GM12878 (cell line): ENCODE results near the gene CPA2. TPM values are rescaled to one million over a fixed set of nuclear protein-coding genes. Genes with fewer than 3 reads are reported as not detected.

Experiments
- ATAC-seq: fragments of 200-7000 bp; cut with Tn5 transposase; 3 replicates; pipeline ENCODE4 v1.9.1; 2020; ENCODE audit warnings: mild to moderate bottlenecking, moderate library complexity
- BruUV-seq: library from RNA; stranded (reverse); fragments of 400-500 nt; replicated peaks from 2 replicates; lab custom pipeline; 2021; lab: Mats Ljungman, UMichigan
- CTCF ChIA-PET: fragments of 300-600 bp; sonication (Branson Sonifier 250); formaldehyde crosslinking; extraction: SDS; loops from one replicate; lab custom pipeline; 2021; ENCODE audit warnings: inconsistent platforms; lab: Yijun Ruan, JAX
- POLR2A ChIA-PET: fragments of 350-600 bp; formaldehyde crosslinking; extraction: SDS; loops from one replicate; lab custom pipeline; 2021; ENCODE audit warnings: inconsistent platforms; lab: Charles Lee
- RAD21 ChIA-PET: fragments of 300-600 bp; sonication (Branson Sonifier 250); formaldehyde crosslinking; loops from one replicate; lab custom pipeline; 2023; ENCODE audit warnings: antibody characterized with exemption; ENCODE audit not compliant: unreplicated experiment; lab: Charles Lee
- SMC1A ChIA-PET: fragments of 300-600 bp; sonication (Branson Sonifier 250); formaldehyde crosslinking; loops from one replicate; lab custom pipeline; 2023; ENCODE audit not compliant: unreplicated experiment, uncharacterized antibody; lab: Charles Lee
- DNase-seq: peaks from one replicate; pipeline ENCODE4 v3.0.0-alpha.2; 2011; ENCODE audit warnings: low read depth, low spot score
- FAIRE-seq: peaks from 3 replicates; lab custom pipeline; 2011; peaks lifted over from hg19 to GRCh38; lab: Jason Lieb, UNC
- H2AFZ ChIP-seq: 2 replicates; pipeline ENCODE4 v1.6.0; 2011; ENCODE audit warnings: low read depth, low read length, control low read depth; ENCODE audit not compliant: control insufficient read depth
- H3K27ac ChIP-seq: 2 replicates; pipeline ENCODE4 v1.5.1; 2011; ENCODE audit warnings: control low read depth; ENCODE audit not compliant: control insufficient read depth, insufficient read depth
- H3K27me3 ChIP-seq, 2 experiments: replicated peaks in 1 of 2; 2 replicates each; pipeline versions ENCODE4 v1.6.0 to v1.6.1; 2011; ENCODE audit warnings: low read length in 1 of 2; ENCODE audit not compliant: control insufficient read depth in 2 of 2, insufficient read depth in 2 of 2
- H3K36me3 ChIP-seq, 2 experiments: 2 replicates each; pipeline ENCODE4 v1.5.1; 2011; ENCODE audit warnings: low read length in 1 of 2; ENCODE audit not compliant: control insufficient read depth in 2 of 2, insufficient read depth in 2 of 2
- H3K4me1 ChIP-seq: 2 replicates; pipeline ENCODE4 v1.6.1; 2011; ENCODE audit warnings: mild to moderate bottlenecking, low read length, moderate library complexity, mixed read lengths; ENCODE audit not compliant: control insufficient read depth, insufficient read depth
- H3K4me2 ChIP-seq: 2 replicates; pipeline ENCODE4 v1.6.0; 2011; ENCODE audit warnings: control low read depth; ENCODE audit not compliant: control insufficient read depth, insufficient read depth
- H3K4me3 ChIP-seq: fragments of 200-600 bp; sonication (generic); 2 replicates; pipeline ENCODE4 v1.5.1; 2016
- H3K79me2 ChIP-seq: 2 replicates; pipeline ENCODE4 v1.6.0; 2011; ENCODE audit warnings: low read length; ENCODE audit not compliant: control insufficient read depth, insufficient read depth
- H3K9ac ChIP-seq: 2 replicates; pipeline ENCODE4 v1.8.0; 2011; ENCODE audit warnings: low read length, control low read depth, mixed read lengths; ENCODE audit not compliant: control insufficient read depth, insufficient read depth
- H3K9me3 ChIP-seq: replicated peaks from 3 replicates; pipeline ENCODE4 v1.5.1; 2011; ENCODE audit warnings: mild to moderate bottlenecking, low read length; ENCODE audit not compliant: control insufficient read depth, insufficient read depth
- H4K20me1 ChIP-seq: 2 replicates; pipeline ENCODE4 v1.6.0; 2011; ENCODE audit not compliant: control insufficient read depth, insufficient read depth
- ASH2L ChIP-seq: fragments of 300-600, 200-600 bp; sonication (generic); IDR thresholded peaks from 2 replicates; pipeline ENCODE4 v1.6.1; 2017; ENCODE audit warnings: low read depth, mild to moderate bottlenecking, borderline replicate concordance
- CBX3 ChIP-seq: fragments of 200-600 bp; sonication (generic); IDR thresholded peaks from 2 replicates; pipeline ENCODE4 v1.6.1; 2016; ENCODE audit warnings: low read depth, borderline replicate concordance
- CHD4 ChIP-seq: fragments of 200-600 bp; sonication (generic); IDR thresholded peaks from 2 replicates; pipeline ENCODE4 v1.6.1; 2016; ENCODE audit warnings: mild to moderate bottlenecking
- E2F8 ChIP-seq: fragments of 450-650 bp; IDR thresholded peaks from 2 replicates; pipeline ENCODE4 v1.6.1; 2018; ENCODE audit warnings: mild to moderate bottlenecking, low read depth, moderate library complexity; ENCODE audit not compliant: partially characterized antibody
- HCFC1 ChIP-seq: fragments of 150-350 bp; IDR thresholded peaks from 2 replicates; pipeline ENCODE4 v1.6.1; 2014; ENCODE audit warnings: low read length
- HDAC2 ChIP-seq: fragments of 200-600 bp; sonication (generic); IDR thresholded peaks from 2 replicates; pipeline ENCODE4 v1.6.1; 2017
- HDGF ChIP-seq: fragments of 450-650 bp; IDR thresholded peaks from 2 replicates; pipeline ENCODE4 v1.6.1; 2016; ENCODE audit warnings: antibody characterized with exemption
- NR2C2 ChIP-seq: IDR thresholded peaks from 2 replicates; pipeline ENCODE4 v1.6.1; 2011; ENCODE audit warnings: borderline replicate concordance, low read depth; ENCODE audit not compliant: control insufficient read depth, insufficient read length
- SRF ChIP-seq, 2 experiments: IDR thresholded peaks; 2 replicates each; pipeline ENCODE4 v1.6.1; 2011; ENCODE audit warnings: low read depth in 2 of 2, low read length in 2 of 2, mild to moderate bottlenecking in 1 of 2, moderate library complexity in 1 of 2
- TAF1 ChIP-seq: IDR thresholded peaks from 2 replicates; pipeline ENCODE4 v1.6.1; 2011; ENCODE audit warnings: mild to moderate bottlenecking, low read depth, low read length, borderline replicate concordance
- USF1 ChIP-seq: IDR thresholded peaks from 2 replicates; pipeline ENCODE4 v1.6.1; 2011; ENCODE audit warnings: borderline replicate concordance, low read depth, mild to moderate bottlenecking, moderate library complexity, mixed read lengths, low read length; ENCODE audit not compliant: insufficient read depth; ENCODE audit errors: extremely low read length
- YBX1 ChIP-seq: fragments of 450-650 bp; IDR thresholded peaks from 2 replicates; pipeline ENCODE4 v1.6.1; 2016; ENCODE audit warnings: antibody characterized with exemption
- WGBS: methylation state at CpG from one replicate; pipeline ENCODE4 v1.1.6; 2016; ENCODE audit warnings: low lambda C conversion rate; ENCODE audit not compliant: insufficient replicate concordance, insufficient coverage; ENCODE audit errors: missing lambda C conversion rate; 5-methylcytosine and 5-hydroxymethylcytosine counted together
- in situ Hi-C: fragments of 300-500 bp; cut with MboI; formaldehyde crosslinking; loops from 9 replicates; pipeline ENCODE4 v1.14.3; 2018; ENCODE audit warnings: mixed read lengths
- intact Hi-C: fragments of 100-400 bp; cut with micrococcal nuclease; formaldehyde crosslinking; loops from one replicate; pipeline ENCODE4 v1.14.2; 2022; ENCODE audit not compliant: unreplicated experiment
- polyA plus RNA-seq, 11 experiments: library from polyadenylated mRNA; depleted of rRNA in 4 of 11; unstranded in 6 of 11; stranded (reverse) in 5 of 11; fragments of >200 nt; fragmentation: Nextera tagmentation in 4 of 11; fragmentation: Illumina TruSeq in 1 of 11; extraction: Ambion mirVana in 4 of 11; extraction: Trizol in 1 of 11; gene quantifications; 1 replicate in 1 of 11; 2 replicates in 10 of 11; pipeline versions ENCODE4 v1.2.1 to v1.2.3, GENCODE V29; 2011 to 2016; ENCODE audit warnings: inconsistent platforms in 2 of 11, missing spikeins in 2 of 11, low read depth in 1 of 11
- total RNA-seq, 4 experiments: library from RNA; depleted of rRNA in 3 of 4; stranded (reverse); fragments of >200 nt in 3 of 4; fragmentation: Illumina TruSeq in 1 of 4; extraction: Trizol in 1 of 4; gene quantifications; 2 replicates each; pipeline versions ENCODE4 v1.2.1 to v1.2.3, GENCODE V29; 2013 to 2021

The CPA2 gene
- total and polyA plus RNA-seq, 10 of the 15 experiments (the other 5 are each of a cell fraction or from before 2014, with no cell fraction given): 0.04 to 1.9 TPM; not detected in 8

DNA sequence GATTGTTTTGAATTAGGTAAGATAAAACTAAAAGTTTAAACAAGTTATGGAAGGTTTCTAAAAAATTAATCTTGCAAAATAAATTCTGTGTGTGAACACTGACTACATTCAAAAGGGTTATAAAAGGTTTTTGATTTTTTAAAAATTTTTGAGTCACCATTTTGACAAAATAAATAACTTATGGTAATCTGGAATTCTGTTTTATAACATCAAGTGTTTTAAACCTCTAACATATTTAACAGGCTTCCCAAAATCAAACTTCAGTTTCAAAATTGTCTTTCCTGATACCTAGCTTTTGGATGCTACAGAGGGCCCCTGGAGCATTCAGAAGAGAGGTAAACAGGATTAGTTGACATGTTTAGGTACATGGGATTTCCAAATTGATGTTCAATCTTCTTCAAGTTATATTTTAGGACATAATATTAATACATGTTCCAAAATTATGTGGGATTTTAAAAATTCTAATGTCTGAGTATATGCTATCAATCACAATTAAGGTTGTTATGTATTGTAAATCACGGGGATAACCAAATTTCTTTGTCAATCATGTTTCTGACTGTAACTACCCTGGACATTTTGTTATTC is 8.1 kb upstream of the CPA2 start:
- ChIA-PET RAD21 (no interaction called here), CTCF (interaction anchor here (1.0 to 1.9 kb wide), 3 partner anchors 19 to 241 kb away, joined by 3 to 4 read pairs (median 3); no protein-coding TSS in a partner anchor), POLR2A (no interaction called here), SMC1A (interaction anchor here (1.4 to 1.5 kb wide), 2 partner anchors 12 to 112 kb away, joined by 3 to 4 read pairs; no protein-coding TSS in a partner anchor)
- H3K4me3 ChIP-seq: no peak overlapping the region
- 0% methylated on average over 1 of the region's 1 CpG for WGBS
- FAIRE-seq: no peak
- no TSS peak for BruUV-seq
- H3K36me3 ChIP-seq: no peaks in the 10 kb centered on the region
- in situ Hi-C loops: no loop called here
- H4K20me1 ChIP-seq: no peaks in the 10 kb centered on the region
- no peaks in the 10 kb centered on the region; a peak in 1 of 4 replicates for H3K27me3 ChIP-seq
- no peak for DNase-seq
- no peaks in the 10 kb centered on the region for H3K4me1 ChIP-seq
- intact Hi-C loops: no loop called here
- no peak for ATAC-seq
- H2AFZ ChIP-seq: no peak overlapping the region
- no peak overlapping the region for H3K4me2 ChIP-seq
- no peak for TF ChIP-seq YBX1
- no peak for TF ChIP-seq HCFC1
- TF ChIP-seq USF1: no peak
- no peak for TF ChIP-seq E2F8
- no peak for TF ChIP-seq NR2C2
- no peak for TF ChIP-seq HDAC2
- no peak for TF ChIP-seq TAF1
- TF ChIP-seq ASH2L: no peak
- TF ChIP-seq HDGF: no peak
- no peak for TF ChIP-seq CBX3
- TF ChIP-seq SRF (IDR thresholded peaks at IDR 0.05; ENCODE audit: low read depth in 2 of 2, low read length in 2 of 2): no peak
- no peak for TF ChIP-seq CHD4
- no peaks in the 10 kb centered on the region for H3K9me3 ChIP-seq
- H3K79me2 ChIP-seq: no peaks in the 10 kb centered on the region
- H3K9ac ChIP-seq: no peak overlapping the region
- no peak overlapping the region for H3K27ac ChIP-seq
